Thoracic aorta (tissue), 2 donors: ENCODE data around the gene PET100. TPM values are rescaled to one million over a fixed set of nuclear protein-coding genes. Genes with fewer than 3 reads are reported as not detected.

Source experiments
- ATAC-seq: fragments of 150-250 bp; one replicate; pipeline ENCODE4 v1.8.0; 2017; ENCODE audit warnings: low read depth; ENCODE audit not compliant: insufficient number of reproducible peaks, low FRiP score
- DNase-seq: peaks from one replicate; pipeline ENCODE4 v3.0.0-alpha.2; 2020; ENCODE audit warnings: low spot score
- H3K27ac ChIP-seq, 2 donors: fragments of 200-600 bp; sonication (generic); 1 replicate in 1 of 2; 2 replicates in 1 of 2; pipeline ENCODE4 v1.5.1; 2016; ENCODE audit warnings: mild to moderate bottlenecking in 2 of 2, moderate library complexity in 2 of 2
- H3K27me3 ChIP-seq: fragments of 200-600 bp; sonication (generic); replicated peaks from 2 replicates; pipeline ENCODE4 v1.6.0; 2016; ENCODE audit warnings: mild to moderate bottlenecking; ENCODE audit not compliant: insufficient read depth
- H3K36me3 ChIP-seq: fragments of 200-600 bp; sonication (generic); one replicate; pipeline ENCODE4 v1.5.1; 2016
- H3K4me1 ChIP-seq, 2 donors: fragments of 200-600 bp; sonication (generic); 1 replicate in 1 of 2; 2 replicates in 1 of 2; pipeline versions ENCODE4 v1.5.1 to v1.6.0; 2016; ENCODE audit warnings: low read depth in 2 of 2, mild to moderate bottlenecking in 1 of 2; ENCODE audit not compliant: control insufficient read depth in 1 of 2
- H3K4me3 ChIP-seq: fragments of 200-600 bp; sonication (generic); 2 replicates; pipeline ENCODE4 v1.5.1; 2016; ENCODE audit warnings: mild to moderate bottlenecking
- H3K9me3 ChIP-seq: fragments of 200-600 bp; sonication (generic); 2 replicates; pipeline ENCODE4 v1.5.1; 2016
- total RNA-seq, 2 donors: library from RNA; depleted of rRNA; stranded (reverse); fragments of >200 nt; gene quantifications; one replicate each; pipeline versions ENCODE4 v1.1.0 to v1.2.3, GENCODE V29; 2016
- TF ChIP-seq, protein P1 (sequence below): fragments of 200-600 bp; sonication (generic); IDR thresholded peaks from one replicate; pipeline ENCODE4 v1.5.1; 2019; ENCODE audit warnings: antibody characterized with exemption

Gene PET100
- total RNA-seq, 2 donors from 2014 or later, result 4.5 to 11.9 TPM

DNA sequence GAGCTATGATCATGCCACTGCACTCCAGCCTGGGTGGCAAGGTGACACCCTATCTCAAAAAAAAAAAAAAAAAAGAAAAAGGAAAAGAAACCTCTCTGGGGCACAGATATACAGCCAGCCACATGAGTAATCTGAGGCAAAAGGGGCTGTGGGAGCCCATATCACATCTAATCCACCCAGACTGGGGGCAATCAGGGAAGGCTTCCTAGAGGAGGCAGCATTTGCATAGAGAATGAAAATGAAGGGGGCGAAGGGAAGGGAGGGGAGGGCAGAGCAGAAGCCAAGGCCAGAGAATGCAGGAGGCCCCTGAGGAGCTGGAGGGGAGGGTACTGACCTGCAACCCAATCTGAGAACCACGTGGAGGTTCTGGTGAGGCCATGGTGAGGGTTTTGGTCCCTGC lies 20.6 kb downstream of the PET100 start:
- DNase-seq (no peak), ATAC-seq (no peak)
- no peaks in the 10 kb centered on the region for H3K36me3 ChIP-seq
- H3K27ac ChIP-seq, result no peak overlapping the region
- H3K4me3 ChIP-seq, result no peak overlapping the region
- peaks cover 0 to 5% of the 10 kb centered on the region in 2 donors for H3K4me1 ChIP-seq
- H3K9me3 ChIP-seq, result no peaks in the 10 kb centered on the region
- no peaks in the 10 kb centered on the region for H3K27me3 ChIP-seq
- TF ChIP-seq, protein P1, sequence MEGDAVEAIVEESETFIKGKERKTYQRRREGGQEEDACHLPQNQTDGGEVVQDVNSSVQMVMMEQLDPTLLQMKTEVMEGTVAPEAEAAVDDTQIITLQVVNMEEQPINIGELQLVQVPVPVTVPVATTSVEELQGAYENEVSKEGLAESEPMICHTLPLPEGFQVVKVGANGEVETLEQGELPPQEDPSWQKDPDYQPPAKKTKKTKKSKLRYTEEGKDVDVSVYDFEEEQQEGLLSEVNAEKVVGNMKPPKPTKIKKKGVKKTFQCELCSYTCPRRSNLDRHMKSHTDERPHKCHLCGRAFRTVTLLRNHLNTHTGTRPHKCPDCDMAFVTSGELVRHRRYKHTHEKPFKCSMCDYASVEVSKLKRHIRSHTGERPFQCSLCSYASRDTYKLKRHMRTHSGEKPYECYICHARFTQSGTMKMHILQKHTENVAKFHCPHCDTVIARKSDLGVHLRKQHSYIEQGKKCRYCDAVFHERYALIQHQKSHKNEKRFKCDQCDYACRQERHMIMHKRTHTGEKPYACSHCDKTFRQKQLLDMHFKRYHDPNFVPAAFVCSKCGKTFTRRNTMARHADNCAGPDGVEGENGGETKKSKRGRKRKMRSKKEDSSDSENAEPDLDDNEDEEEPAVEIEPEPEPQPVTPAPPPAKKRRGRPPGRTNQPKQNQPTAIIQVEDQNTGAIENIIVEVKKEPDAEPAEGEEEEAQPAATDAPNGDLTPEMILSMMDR, result no peak

DNA sequence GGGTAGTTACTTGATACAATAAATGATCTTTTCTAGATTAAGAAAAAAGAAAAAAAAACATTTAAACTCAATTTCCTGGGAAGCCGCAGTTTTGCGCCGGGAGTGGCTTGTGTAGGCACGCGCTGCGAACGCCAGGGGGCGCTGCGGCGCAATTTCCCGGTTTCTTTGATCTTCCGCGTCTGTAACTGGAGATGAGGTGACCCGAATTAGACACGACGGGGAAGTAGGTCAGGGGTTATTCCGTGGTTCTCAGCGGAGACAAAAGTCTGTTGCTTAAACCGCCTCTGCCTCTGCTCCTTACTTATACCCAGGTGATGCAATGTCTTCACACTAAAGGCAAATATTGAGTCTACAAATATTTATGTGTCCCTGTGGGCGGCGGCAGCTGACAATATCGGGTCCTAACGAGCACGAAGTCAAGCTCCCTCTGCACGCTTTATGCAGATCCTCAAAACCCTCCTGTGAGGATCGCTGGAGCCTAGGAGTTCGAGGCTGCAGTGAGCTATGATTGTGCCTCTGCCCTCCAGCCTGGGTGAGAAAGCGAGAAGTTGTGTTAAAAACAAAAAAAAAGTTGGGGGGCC lies 22.6 kb downstream of the PET100 start:
- no peaks in the 10 kb centered on the region for H3K9me3 ChIP-seq
- no peak overlapping the region for H3K27ac ChIP-seq
- no peak for ATAC-seq
- peak overlapping the region; percentile 49 for H3K4me3 ChIP-seq
- H3K36me3 ChIP-seq, result no peaks in the 10 kb centered on the region
- H3K27me3 ChIP-seq, result no peaks in the 10 kb centered on the region
- peaks cover 0 to 5% of the 10 kb centered on the region in 2 donors for H3K4me1 ChIP-seq
- TF ChIP-seq, protein P1, result peak; percentile 94
- DNase-seq, result no peak

DNA sequence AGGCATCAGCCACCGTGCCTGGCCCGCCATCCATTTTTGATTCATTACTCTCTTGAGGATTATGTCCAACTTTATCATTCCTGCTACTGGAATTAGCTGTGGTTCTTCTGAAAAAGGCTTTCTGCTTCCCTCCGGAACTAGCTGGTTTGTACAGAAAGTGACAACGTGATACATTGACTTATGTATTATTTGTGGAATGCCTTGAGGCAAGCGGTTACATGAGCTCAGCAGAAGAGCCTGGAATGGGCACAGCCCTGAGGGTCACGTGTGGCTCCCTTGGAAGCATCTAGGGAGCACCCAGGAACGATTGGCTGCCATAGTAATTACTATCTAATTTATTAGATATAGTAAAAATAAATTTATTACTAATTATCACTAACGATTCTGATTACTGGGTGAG lies 24.8 kb downstream of the PET100 start:
- Histone ChIP-seq H3K27me3 (no peaks in the 10 kb centered on the region), H3K4me3 (no peak overlapping the region), H3K27ac (no peak overlapping the region), H3K4me1 (peaks cover 0 to 5% of the 10 kb centered on the region in 2 donors), H3K9me3 (no peaks in the 10 kb centered on the region), H3K36me3 (no peaks in the 10 kb centered on the region)
- TF ChIP-seq, protein P1, result no peak
- DNase-seq (no peak), ATAC-seq (no peak)

DNA sequence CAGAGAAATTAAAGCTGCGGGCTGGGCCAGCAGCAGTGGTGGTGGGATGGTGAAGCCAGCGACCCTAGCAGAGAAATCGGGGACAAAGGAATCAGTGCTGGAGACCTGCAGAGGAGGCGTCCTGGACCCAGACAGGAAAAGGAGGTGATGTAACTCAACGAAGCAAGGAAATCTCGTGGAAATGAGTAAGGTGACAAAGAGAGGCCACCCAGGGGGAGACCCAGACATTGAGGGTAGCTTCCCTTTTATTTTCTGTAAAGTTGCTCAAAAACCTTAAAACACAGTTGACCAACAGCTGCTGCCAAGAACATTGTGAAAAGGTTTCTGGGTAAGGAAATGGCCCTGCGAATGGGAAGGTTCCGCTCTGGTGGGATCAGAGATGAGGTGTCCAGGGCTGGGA lies 26.0 kb downstream of the PET100 start:
- Histone ChIP-seq H3K27ac (no peak overlapping the region), H3K27me3 (no peaks in the 10 kb centered on the region), H3K9me3 (no peaks in the 10 kb centered on the region), H3K36me3 (no peaks in the 10 kb centered on the region), H3K4me3 (no peak overlapping the region), H3K4me1 (peaks cover 0 to 5% of the 10 kb centered on the region in 2 donors)
- TF ChIP-seq, protein P1, result no peak
- ATAC-seq, result no peak
- no peak for DNase-seq

DNA sequence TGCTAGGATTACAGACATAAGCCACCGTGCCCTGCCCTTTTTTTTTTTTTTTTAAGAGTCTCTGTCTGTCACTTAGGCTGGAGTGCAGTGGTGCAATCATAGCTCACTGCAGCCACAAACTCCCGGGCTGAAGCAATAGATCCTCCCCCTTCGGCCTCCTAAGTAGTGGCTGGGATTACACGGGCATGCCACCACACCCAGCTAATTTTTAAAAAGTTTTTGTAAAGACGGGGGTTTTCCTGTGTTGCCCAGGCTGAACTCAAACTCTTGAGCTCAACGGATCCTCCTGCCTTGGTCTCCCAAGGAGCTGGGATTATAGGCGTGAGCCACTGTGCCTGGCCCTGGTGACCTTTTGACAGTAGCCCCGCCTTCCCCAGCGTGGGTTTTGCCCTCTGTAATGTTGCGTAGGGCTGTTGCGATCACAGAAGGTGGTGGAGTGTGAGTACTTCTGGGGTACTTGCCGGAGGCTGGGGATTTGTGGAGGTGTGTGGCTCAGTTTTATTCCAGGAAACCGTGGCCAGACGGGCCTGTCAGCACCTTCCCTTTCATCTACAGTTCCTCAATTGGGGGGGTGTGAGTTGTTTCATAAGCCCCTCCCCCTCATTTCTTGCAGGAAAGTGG lies 27.6 kb downstream of the PET100 start:
- DNase-seq (no peak), ATAC-seq (no peak)
- TF ChIP-seq, protein P1, result no peak
- Histone ChIP-seq H3K4me1 (peaks cover 0 to 3% of the 10 kb centered on the region in 2 donors), H3K4me3 (no peak overlapping the region), H3K9me3 (no peaks in the 10 kb centered on the region), H3K27ac (no peak overlapping the region), H3K27me3 (no peaks in the 10 kb centered on the region), H3K36me3 (no peaks in the 10 kb centered on the region)
